Muscle layer of duodenum (tissue), 2 donors: ENCODE data around the gene TNS3.
A peak's percentile ranks its signal among the peaks of the same experiment; 100 is the strongest.

Experiments used
- H3K27ac ChIP-seq: one replicate; pipeline ENCODE4 v1.7.0; 2013; ENCODE audit warnings: mild to moderate bottlenecking, low read length
- H3K27me3 ChIP-seq: one replicate; pipeline ENCODE4 v1.7.0; 2013; ENCODE audit warnings: low read depth, mild to moderate bottlenecking, control low read depth, low read length
- H3K36me3 ChIP-seq, 2 donors: one replicate each; pipeline ENCODE4 v1.7.0; 2013; ENCODE audit warnings: low read length in 2 of 2, control low read depth in 1 of 2, mild to moderate bottlenecking in 1 of 2; ENCODE audit not compliant: insufficient read depth in 2 of 2, control insufficient read depth in 1 of 2
- H3K4me1 ChIP-seq, 2 donors: one replicate each; pipeline ENCODE4 v1.7.0; 2013; ENCODE audit warnings: low read length in 2 of 2, mild to moderate bottlenecking in 2 of 2, control low read depth in 1 of 2, moderate library complexity in 1 of 2; ENCODE audit not compliant: insufficient read depth in 2 of 2, control insufficient read depth in 1 of 2
- H3K4me3 ChIP-seq, 2 donors: one replicate each; pipeline ENCODE4 v1.7.0; 2013; ENCODE audit warnings: low read length in 2 of 2, low read depth in 1 of 2, mild to moderate bottlenecking in 1 of 2
- H3K9me3 ChIP-seq, 2 donors: one replicate each; pipeline ENCODE4 v1.7.0; 2013; ENCODE audit warnings: low read length in 2 of 2, control low read depth in 1 of 2, mild to moderate bottlenecking in 1 of 2; ENCODE audit not compliant: control insufficient read depth in 1 of 2
- donor health status: healthy.

Gene TNS3

GRCh38 chr7:47461161-47461560 is 120.8 kb downstream of the TNS3 start:
- Histone ChIP-seq H3K27ac (peak overlapping the region; percentile 1), H3K4me3 (no peak overlapping the region), H3K4me1 (peaks cover 8 to 13% of the 10 kb centered on the region in 2 donors), H3K36me3 (no peaks in the 10 kb centered on the region), H3K27me3 (no peaks in the 10 kb centered on the region), H3K9me3 (no peaks in the 10 kb centered on the region)

GRCh38 chr7:47460251-47460989 is 121.5 kb downstream of the TNS3 start:
- H3K4me3 ChIP-seq, result no peak overlapping the region
- H3K27me3 ChIP-seq, result no peaks in the 10 kb centered on the region
- H3K36me3 ChIP-seq, result no peaks in the 10 kb centered on the region
- peaks cover 8 to 13% of the 10 kb centered on the region in 2 donors for H3K4me1 ChIP-seq
- peak overlapping the region; percentile 1 for H3K27ac ChIP-seq
- H3K9me3 ChIP-seq, result no peaks in the 10 kb centered on the region

- Histone ChIP-seq H3K36me3 (no peaks in the 10 kb centered on the region), H3K4me3 (no peak overlapping the region), H3K27me3 (no peaks in the 10 kb centered on the region), H3K9me3 (no peaks in the 10 kb centered on the region), H3K4me1 (peaks cover 8 to 25% of the 10 kb centered on the region in 2 donors), H3K27ac (no peak overlapping the region)
These were observed 123.4 kb downstream of the TNS3 start for GRCh38 chr7:47458486-47458885.

- Histone ChIP-seq H3K27me3 (no peaks in the 10 kb centered on the region), H3K4me3 (no peak overlapping the region), H3K27ac (no peak overlapping the region), H3K4me1 (peaks cover 11 to 25% of the 10 kb centered on the region in 2 donors), H3K9me3 (no peaks in the 10 kb centered on the region), H3K36me3 (no peaks in the 10 kb centered on the region)
These were observed 123.9 kb downstream of the TNS3 start for GRCh38 chr7:47458057-47458456.

- Histone ChIP-seq H3K9me3 (no peaks in the 10 kb centered on the region), H3K36me3 (no peaks in the 10 kb centered on the region), H3K4me3 (no peak overlapping the region), H3K4me1 (peaks cover 23 to 34% of the 10 kb centered on the region in 2 donors), H3K27me3 (no peaks in the 10 kb centered on the region), H3K27ac (no peak overlapping the region)
These were observed 125.5 kb downstream of the TNS3 start for GRCh38 chr7:47456210-47456955.

GRCh38 chr7:47455872-47456185 is 126.1 kb downstream of the TNS3 start:
- Histone ChIP-seq H3K36me3 (no peaks in the 10 kb centered on the region), H3K4me1 (peaks cover 18 to 32% of the 10 kb centered on the region in 2 donors), H3K27me3 (no peaks in the 10 kb centered on the region), H3K9me3 (no peaks in the 10 kb centered on the region), H3K4me3 (no peak overlapping the region), H3K27ac (no peak overlapping the region)

GRCh38 chr7:47454974-47455871 is 126.7 kb downstream of the TNS3 start:
- Histone ChIP-seq H3K4me1 (peaks cover 16 to 28% of the 10 kb centered on the region in 2 donors), H3K4me3 (no peak overlapping the region), H3K36me3 (no peaks in the 10 kb centered on the region), H3K9me3 (no peaks in the 10 kb centered on the region), H3K27me3 (no peaks in the 10 kb centered on the region), H3K27ac (no peak overlapping the region)

- Histone ChIP-seq H3K4me3 (no peak overlapping the region), H3K36me3 (no peaks in the 10 kb centered on the region), H3K9me3 (no peaks in the 10 kb centered on the region), H3K27me3 (no peaks in the 10 kb centered on the region), H3K4me1 (peaks cover 16 to 28% of the 10 kb centered on the region in 2 donors), H3K27ac (peak overlapping the region; percentile 41)
These were observed 127.6 kb downstream of the TNS3 start for GRCh38 chr7:47454069-47454973.

- Histone ChIP-seq H3K27ac (peak overlapping the region; percentile 41), H3K27me3 (no peaks in the 10 kb centered on the region), H3K36me3 (no peaks in the 10 kb centered on the region), H3K4me1 (peaks cover 16 to 28% of the 10 kb centered on the region in 2 donors), H3K9me3 (no peaks in the 10 kb centered on the region), H3K4me3 (no peak overlapping the region)
These were observed 128.5 kb downstream of the TNS3 start for GRCh38 chr7:47453093-47454061.

- no peaks in the 10 kb centered on the region for H3K9me3 ChIP-seq
- peak overlapping the region; percentile 41 for H3K27ac ChIP-seq
- no peak overlapping the region for H3K4me3 ChIP-seq
- H3K27me3 ChIP-seq, result no peaks in the 10 kb centered on the region
- peaks cover 16 to 23% of the 10 kb centered on the region in 2 donors for H3K4me1 ChIP-seq
- no peaks in the 10 kb centered on the region for H3K36me3 ChIP-seq
These were observed 129.2 kb downstream of the TNS3 start for GRCh38 chr7:47452715-47453092.
